Fibroblast of lung (primary cell): ENCODE data around the gene APOBEC3H. TPM values are rescaled to one million over a fixed set of nuclear protein-coding genes. Genes with fewer than 3 reads are reported as not detected.

Experiments used
- DNase-seq, 2 donors: peaks; one replicate each; pipeline versions ENCODE4 v3.0.0 to v3.0.0-alpha.2; 2010; ENCODE audit warnings: low read depth in 2 of 2
- H2AFZ ChIP-seq: 2 replicates; pipeline ENCODE4 v1.5.1; 2012; ENCODE audit warnings: low read length, control low read depth, inconsistent platforms
- H3K27ac ChIP-seq: 2 replicates; pipeline ENCODE4 v1.5.1; 2011; ENCODE audit warnings: low read length, control low read depth; ENCODE audit not compliant: insufficient read depth
- H3K27me3 ChIP-seq: 2 replicates; pipeline ENCODE4 v1.5.1; 2011; ENCODE audit warnings: mild to moderate bottlenecking, low read length; ENCODE audit not compliant: control insufficient read depth, insufficient read depth
- H3K36me3 ChIP-seq: 2 replicates; pipeline ENCODE4 v1.5.1; 2011; ENCODE audit warnings: low read length; ENCODE audit not compliant: control insufficient read depth, insufficient read depth
- H3K4me1 ChIP-seq: 2 replicates; pipeline ENCODE4 v1.5.1; 2011; ENCODE audit warnings: low read length; ENCODE audit not compliant: control insufficient read depth, insufficient read depth; ENCODE audit errors: extremely low read depth
- H3K4me2 ChIP-seq: 2 replicates; pipeline ENCODE4 v1.5.1; 2011; ENCODE audit warnings: low read length, control low read depth; ENCODE audit not compliant: insufficient read depth; ENCODE audit errors: extremely low read depth
- H3K4me3 ChIP-seq, 4 experiments: fragments of 200-600 bp in 1 of 4; sonication (generic) in 1 of 4; replicated peaks in 1 of 4; 2 replicates each; pipeline ENCODE4 v1.5.1; 2011 to 2016; ENCODE audit warnings: low read length in 4 of 4, low read depth in 3 of 4, mild to moderate bottlenecking in 3 of 4, control low read depth in 2 of 4, inconsistent platforms in 1 of 4, mixed read lengths in 1 of 4; ENCODE audit not compliant: insufficient read depth in 1 of 4; ENCODE audit errors: control extremely low read depth in 1 of 4
- H3K79me2 ChIP-seq: 2 replicates; pipeline ENCODE4 v1.5.1; 2012; ENCODE audit warnings: mild to moderate bottlenecking, low read length, inconsistent platforms; ENCODE audit not compliant: control insufficient read depth, insufficient read depth
- H3K9ac ChIP-seq: 2 replicates; pipeline ENCODE4 v1.5.1; 2011; ENCODE audit warnings: mild to moderate bottlenecking, low read length, control low read depth; ENCODE audit not compliant: insufficient read depth
- H3K9me3 ChIP-seq: 2 replicates; pipeline ENCODE4 v1.5.1; 2012; ENCODE audit warnings: low read depth, low read length; ENCODE audit not compliant: control insufficient read depth, insufficient read depth
- H4K20me1 ChIP-seq: 2 replicates; pipeline ENCODE4 v1.5.1; 2011; ENCODE audit warnings: low read length; ENCODE audit not compliant: control insufficient read depth, insufficient read depth; ENCODE audit errors: extremely low read depth
- EZH2 ChIP-seq: IDR thresholded peaks from 2 replicates; pipeline ENCODE4 v1.5.1; 2012; ENCODE audit warnings: low read length, control low read depth, mild to moderate bottlenecking; ENCODE audit errors: missing control alignments
- polyA plus RNA-seq, 2 donors: library from polyadenylated mRNA; depleted of rRNA in 1 of 2; stranded (reverse) in 1 of 2; unstranded in 1 of 2; fragments of >200 nt; gene quantifications; 2 replicates each; pipeline ENCODE4 v1.2.1, GENCODE V29; 2011 to 2012; ENCODE audit warnings: missing spikeins in 1 of 2
- total RNA-seq: library from RNA; depleted of rRNA; stranded (reverse); fragments of >200 nt; gene quantifications from 2 replicates; pipeline ENCODE4 v1.2.1, GENCODE V29; 2014
- TF ChIP-seq, protein P1 (sequence below), 2 donors: IDR thresholded peaks in 1 of 2; conservative IDR thresholded peaks in 1 of 2; 1 replicate in 1 of 2; 2 replicates in 1 of 2; pipeline ENCODE4 v1.5.1; 2011 to 2012; ENCODE audit warnings: low read length in 2 of 2, control low read depth in 1 of 2, inconsistent platforms in 1 of 2, low read depth in 1 of 2, mild to moderate bottlenecking in 1 of 2

Gene APOBEC3H
- total and polyA plus RNA-seq, 2 donors (not counting 1 experiment from before 2014, with no cell fraction given), result 0.20 to 1.3 TPM

DNA sequence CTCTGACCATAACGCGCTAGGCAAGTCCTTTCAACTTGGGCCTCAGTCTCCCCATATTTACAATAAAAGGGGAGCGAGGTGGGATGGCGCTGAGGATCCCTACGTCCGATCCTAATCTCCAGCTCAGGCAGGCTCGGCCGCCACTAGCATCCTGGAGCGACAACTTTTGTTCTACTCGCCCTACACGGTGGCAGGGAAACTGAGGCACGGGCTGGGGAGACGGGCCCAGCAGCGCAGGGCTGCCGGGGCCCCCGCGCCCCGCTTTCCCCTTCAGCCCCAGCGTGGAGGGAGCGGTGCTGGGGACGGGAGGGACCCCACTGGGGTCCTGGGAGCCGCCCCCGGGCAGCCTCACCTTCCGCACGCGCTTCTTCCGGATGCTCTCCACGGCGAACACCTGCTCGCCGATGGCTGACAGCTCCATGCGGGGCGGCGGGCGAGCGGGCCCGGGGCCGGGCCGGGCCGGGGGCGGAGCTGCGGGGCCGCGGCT lies 55.0 kb downstream of the APOBEC3H start:
- Histone ChIP-seq H2AFZ (no peak overlapping the region), H3K9ac (no peak overlapping the region), H3K4me1 (no peaks in the 10 kb centered on the region), H3K79me2 (no peaks in the 10 kb centered on the region), H3K27ac (no peak overlapping the region), H3K27me3 (peaks cover 18% of the 10 kb centered on the region), H3K9me3 (no peaks in the 10 kb centered on the region), H4K20me1 (no peaks in the 10 kb centered on the region), H3K36me3 (no peaks in the 10 kb centered on the region), H3K4me2 (peak overlapping the region; percentile 79), H3K4me3 (peak overlapping the region; percentile 52 to 75 (median 56))
- TF ChIP-seq, protein P1, sequence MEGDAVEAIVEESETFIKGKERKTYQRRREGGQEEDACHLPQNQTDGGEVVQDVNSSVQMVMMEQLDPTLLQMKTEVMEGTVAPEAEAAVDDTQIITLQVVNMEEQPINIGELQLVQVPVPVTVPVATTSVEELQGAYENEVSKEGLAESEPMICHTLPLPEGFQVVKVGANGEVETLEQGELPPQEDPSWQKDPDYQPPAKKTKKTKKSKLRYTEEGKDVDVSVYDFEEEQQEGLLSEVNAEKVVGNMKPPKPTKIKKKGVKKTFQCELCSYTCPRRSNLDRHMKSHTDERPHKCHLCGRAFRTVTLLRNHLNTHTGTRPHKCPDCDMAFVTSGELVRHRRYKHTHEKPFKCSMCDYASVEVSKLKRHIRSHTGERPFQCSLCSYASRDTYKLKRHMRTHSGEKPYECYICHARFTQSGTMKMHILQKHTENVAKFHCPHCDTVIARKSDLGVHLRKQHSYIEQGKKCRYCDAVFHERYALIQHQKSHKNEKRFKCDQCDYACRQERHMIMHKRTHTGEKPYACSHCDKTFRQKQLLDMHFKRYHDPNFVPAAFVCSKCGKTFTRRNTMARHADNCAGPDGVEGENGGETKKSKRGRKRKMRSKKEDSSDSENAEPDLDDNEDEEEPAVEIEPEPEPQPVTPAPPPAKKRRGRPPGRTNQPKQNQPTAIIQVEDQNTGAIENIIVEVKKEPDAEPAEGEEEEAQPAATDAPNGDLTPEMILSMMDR (conservative IDR thresholded peaks at IDR 0.05 in 1 of 2, IDR thresholded peaks at IDR 0.05 in 1 of 2; ENCODE audit: low read depth in 1 of 2, low read length in 2 of 2), result no peak
- TF ChIP-seq EZH2, result no peak
- DNase-seq, result no peak

DNA sequence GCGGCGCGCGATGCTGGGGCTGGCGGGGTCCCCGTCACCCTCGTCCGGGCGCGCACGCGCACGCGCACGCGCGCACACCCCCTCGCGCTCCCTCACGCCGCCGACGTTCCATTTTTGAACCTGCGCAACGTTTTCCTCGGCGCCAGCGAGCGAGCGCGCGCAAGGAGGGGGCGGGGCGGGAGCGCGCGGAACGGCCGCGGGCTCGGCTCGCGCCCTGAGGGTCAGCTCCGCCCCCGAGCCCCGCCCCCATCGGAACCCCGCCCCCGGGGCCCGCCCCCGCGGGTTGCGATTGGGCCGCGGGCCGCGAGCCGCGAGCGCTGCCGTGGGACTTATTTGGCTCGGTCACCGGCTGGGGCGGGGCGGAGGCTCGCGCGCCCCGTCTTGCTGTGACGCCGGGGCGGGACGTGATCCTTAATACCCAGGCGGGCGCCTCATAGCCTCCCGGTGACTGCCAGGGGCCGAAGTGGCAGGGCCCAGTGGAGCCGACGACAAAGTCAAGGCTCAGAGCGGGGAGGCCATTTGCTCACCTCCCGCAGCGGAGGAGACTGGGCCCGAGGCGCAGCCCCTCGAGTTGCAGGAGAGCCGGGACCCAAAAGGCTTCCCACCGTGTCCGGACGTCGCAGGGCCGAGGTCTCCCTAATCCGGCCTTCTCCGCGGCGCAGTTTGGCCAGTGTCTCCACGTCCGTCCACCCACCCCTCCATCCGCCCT lies 55.6 kb downstream of the APOBEC3H start, which contains the start of gene CBX7:
Gene CBX7, minus strand, starts transcription at position 170 of the 709 bp plus-strand sequence. CDS start 236 bp downstream, outside the sequence.
- H3K9ac ChIP-seq, result peak within 1 kb of the TSS; percentile 32

GRCh38 chr22:39153220-39153717 lies 56.2 kb downstream of the APOBEC3H start:
- H2AFZ ChIP-seq, result peak overlapping the region; percentile 70
- no peak for TF ChIP-seq EZH2
- TF ChIP-seq, protein P1 (conservative IDR thresholded peaks at IDR 0.05 in 1 of 2, IDR thresholded peaks at IDR 0.05 in 1 of 2; ENCODE audit: low read depth in 1 of 2, low read length in 2 of 2), result no peak
- peak overlapping the region; percentile 42 to 75 (median 51) for H3K4me3 ChIP-seq
- H3K79me2 ChIP-seq, result no peaks in the 10 kb centered on the region
- H4K20me1 ChIP-seq, result no peaks in the 10 kb centered on the region
- no peaks in the 10 kb centered on the region for H3K9me3 ChIP-seq
- H3K9ac ChIP-seq, result peak overlapping the region; percentile 32
- H3K36me3 ChIP-seq, result no peaks in the 10 kb centered on the region
- no peak overlapping the region for H3K27ac ChIP-seq
- no peaks in the 10 kb centered on the region for H3K4me1 ChIP-seq
- peaks cover 18% of the 10 kb centered on the region for H3K27me3 ChIP-seq
- H3K4me2 ChIP-seq, result peak overlapping the region; percentile 79
- DNase-seq, result no peak

More for the DNA sequence above, 55.6 kb downstream of the APOBEC3H start, which contains the start of gene CBX7:
- Histone ChIP-seq H3K9me3 (no peaks in the 10 kb centered on the region), H3K4me2 (peak within 1 kb of the TSS; percentile 79), H2AFZ (peak within 1 kb of the TSS; percentile 70), H4K20me1 (no peaks in the 10 kb centered on the region), H3K79me2 (no peaks in the 10 kb centered on the region), H3K27ac (no peak within 1 kb of the TSS), H3K4me3 (peak within 1 kb of the TSS; percentile 54 to 75 (median 57)), H3K36me3 (no peaks in the 10 kb centered on the region), H3K4me1 (no peaks in the 10 kb centered on the region), H3K27me3 (peaks cover 18% of the 10 kb centered on the region)
- no peak for TF ChIP-seq EZH2
- TF ChIP-seq, protein P1 (conservative IDR thresholded peaks at IDR 0.05 in 1 of 2, IDR thresholded peaks at IDR 0.05 in 1 of 2; ENCODE audit: low read depth in 1 of 2, low read length in 2 of 2), result no peak
- DNase-seq, result peak; percentile 76 to 81
